HG02943 (cell line): Measurements from ENCODE around the gene C6orf136.
"Not testable (repeated sequence)": the region's sequence is repeated elsewhere in the genome, so short reads cannot be mapped to it uniquely, and the experiment has no call there.

Experiments used
- ATAC-seq: cut with Tn5 transposase; IDR thresholded peaks from one replicate; pipeline ENCODE4 v1.9.1; 2021; ENCODE audit warnings: mild to moderate bottlenecking, low read depth, moderate library complexity; ENCODE audit not compliant: unreplicated experiment

The C6orf136 gene

DNA sequence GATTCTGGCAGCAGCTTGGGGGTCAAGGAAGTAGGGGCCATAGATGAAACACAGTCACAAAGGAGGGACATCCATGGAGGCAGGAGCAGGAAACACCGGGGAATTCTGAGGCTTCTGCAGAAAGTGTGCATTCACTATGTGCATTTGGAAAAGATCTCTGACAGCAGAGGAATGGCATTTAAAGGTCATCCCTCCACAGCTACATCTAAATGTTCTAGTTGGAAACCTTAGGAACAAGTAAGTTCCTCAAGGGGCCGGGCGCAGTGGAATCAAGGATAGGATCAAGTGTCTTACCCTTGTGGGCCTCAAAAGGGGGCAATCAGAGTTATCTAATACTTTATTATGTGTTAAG lies 8.8 kb downstream of the C6orf136 start:
- no peak for ATAC-seq

DNA sequence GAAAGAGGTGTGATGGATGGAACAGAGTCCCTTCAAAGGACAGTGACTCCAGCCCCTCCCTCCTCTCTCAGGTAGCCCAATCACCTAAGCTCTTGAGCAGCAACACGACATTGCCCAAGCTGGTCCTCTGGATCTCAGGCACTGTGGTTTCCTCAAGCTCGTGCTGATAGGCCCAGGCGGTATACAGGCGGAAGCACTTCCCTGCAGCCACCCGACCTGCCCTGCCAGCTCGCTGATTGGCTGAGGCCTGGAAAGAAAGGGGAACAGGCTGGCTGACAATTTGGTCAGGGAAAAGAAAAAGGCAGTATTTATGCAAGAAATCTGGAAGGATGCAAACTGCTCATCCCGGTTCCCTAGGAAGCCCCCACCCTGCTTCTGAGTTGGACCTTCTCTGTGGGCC lies 9.6 kb downstream of the C6orf136 start:
- ATAC-seq: no peak

DNA sequence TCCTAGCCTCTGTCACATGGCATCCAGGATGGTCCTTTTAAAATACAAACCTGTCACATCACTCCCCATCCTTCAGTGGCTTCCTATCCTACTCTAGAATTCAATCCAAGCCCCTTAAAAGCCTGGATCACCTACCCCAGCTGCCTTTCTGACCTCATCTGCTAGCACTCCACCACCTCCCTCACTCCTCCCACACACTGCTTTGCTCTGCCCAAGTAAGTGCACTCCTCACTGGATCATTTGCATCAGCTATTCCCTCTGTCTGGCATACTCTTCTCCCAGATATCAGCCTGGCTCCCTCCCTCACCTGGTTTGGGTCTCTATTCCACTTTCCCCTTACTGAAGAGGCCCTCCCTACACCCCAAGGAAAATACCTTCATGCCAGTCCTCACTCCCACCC lies 10.5 kb downstream of the C6orf136 start:
- no peak for ATAC-seq

DNA sequence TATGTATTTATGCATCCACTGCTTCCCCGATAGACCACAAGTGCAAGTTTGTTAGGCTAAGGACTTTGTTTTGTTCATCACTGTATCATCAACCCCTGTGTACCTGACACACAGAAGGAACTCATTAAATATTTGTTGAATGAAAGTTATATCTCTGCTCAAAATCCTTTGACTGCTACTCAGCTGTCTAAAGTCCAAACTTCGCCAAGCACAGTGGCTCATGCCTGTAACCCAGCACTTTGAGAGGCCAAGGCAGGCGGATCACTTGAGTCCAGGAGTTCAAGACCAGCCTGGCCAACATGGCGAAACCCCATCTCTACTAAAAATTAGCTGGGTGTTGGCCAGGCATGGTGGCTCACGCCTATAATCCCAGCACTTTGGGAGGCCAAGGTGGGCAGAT lies 11.0 kb downstream of the C6orf136 start:
- not testable (repeated sequence) for ATAC-seq

DNA sequence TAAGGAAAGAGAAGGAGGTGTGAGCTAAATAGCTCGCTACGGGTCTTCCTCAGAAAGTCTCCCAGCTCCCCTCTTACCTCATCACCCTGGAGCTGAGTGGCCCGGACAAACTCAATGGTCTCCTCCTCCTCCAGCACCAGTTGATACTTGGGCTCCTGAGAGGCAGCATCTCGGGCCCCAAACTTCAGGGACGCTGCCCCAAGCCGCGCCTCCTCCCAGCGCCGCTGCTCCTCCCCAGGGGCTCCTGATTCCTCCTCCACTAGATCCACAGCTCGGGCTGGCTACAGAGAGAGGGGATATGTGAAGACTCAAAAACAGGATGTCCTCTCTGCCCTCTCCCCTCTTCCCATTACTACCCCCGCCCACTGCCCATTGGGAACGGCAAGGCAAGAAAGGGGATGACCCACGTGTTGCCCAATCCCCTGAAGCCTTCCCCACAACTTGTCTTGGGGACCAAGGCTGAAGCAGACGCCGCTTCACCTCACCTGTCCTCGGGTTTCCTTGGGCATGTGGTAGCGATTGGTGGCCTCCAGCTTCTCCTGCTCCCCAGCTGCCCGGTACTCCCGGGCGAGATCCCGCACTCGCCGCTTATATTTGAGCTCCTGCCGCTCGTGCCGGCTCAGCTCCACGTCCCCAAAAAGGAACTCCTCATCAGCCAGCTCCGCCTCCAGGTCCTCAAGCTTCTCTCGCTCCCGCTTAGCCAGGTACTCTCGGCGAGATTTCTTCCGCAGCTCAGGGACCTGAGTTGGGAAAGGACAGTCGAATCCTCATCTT lies 18.2 kb downstream of the C6orf136 start:
- ATAC-seq: no peak

DNA sequence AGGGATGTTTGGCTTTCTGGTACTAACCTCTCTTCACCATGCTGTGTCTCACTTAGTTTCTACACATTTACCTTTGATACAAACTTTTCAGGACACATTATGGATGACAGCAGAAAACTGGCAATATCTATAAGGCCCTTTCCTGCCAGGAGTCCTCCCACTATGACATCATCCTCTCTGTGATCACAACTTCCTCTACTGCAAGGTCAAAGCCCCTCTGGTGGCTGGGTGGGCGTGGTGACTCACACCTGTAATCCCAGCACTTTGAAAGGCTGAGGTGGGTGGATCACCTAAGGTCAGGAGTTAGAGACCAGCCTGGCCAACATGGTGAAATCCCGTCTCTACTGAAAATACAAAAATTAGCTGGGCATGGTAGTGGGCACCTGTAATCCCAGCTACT lies 19.4 kb downstream of the C6orf136 start:
- not testable (repeated sequence) for ATAC-seq

DNA sequence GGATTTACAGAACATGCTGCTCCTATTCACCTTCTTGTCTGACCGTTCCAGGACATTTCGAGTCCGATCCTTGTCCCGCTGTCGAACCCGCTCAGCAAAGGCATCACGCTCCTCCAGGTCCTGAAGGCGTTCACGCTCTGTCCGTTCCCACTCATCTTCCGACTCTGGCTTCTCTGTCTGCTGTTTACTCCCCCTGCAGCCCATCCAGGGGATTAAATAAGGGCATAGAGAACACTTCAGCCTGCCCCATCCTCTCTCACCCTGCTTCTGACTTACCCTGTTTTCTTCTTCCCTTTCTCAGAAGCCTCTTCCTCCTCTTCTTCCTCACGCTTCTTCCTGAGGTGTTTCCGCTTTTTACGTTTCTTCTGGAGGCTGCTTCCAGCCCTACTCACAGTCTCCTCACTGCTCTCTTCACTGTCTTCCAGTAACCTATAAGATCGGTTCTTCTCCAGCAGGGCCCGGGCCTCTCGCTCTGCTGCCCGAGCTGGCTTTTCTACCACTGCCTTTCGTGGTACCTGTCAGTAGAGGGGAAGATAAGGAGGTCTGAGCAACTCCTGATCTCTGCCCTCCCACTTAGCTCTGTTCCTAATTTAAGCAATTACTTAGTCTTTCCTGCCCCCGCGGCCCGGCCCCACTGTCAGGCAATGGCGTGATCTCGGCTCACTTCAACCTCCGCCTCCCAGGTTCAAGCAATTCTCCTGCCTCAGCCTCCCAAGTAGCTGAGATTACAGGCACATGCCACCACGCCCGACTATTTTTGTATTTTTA lies 24.0 kb downstream of the C6orf136 start:
- ATAC-seq: no peak

DNA sequence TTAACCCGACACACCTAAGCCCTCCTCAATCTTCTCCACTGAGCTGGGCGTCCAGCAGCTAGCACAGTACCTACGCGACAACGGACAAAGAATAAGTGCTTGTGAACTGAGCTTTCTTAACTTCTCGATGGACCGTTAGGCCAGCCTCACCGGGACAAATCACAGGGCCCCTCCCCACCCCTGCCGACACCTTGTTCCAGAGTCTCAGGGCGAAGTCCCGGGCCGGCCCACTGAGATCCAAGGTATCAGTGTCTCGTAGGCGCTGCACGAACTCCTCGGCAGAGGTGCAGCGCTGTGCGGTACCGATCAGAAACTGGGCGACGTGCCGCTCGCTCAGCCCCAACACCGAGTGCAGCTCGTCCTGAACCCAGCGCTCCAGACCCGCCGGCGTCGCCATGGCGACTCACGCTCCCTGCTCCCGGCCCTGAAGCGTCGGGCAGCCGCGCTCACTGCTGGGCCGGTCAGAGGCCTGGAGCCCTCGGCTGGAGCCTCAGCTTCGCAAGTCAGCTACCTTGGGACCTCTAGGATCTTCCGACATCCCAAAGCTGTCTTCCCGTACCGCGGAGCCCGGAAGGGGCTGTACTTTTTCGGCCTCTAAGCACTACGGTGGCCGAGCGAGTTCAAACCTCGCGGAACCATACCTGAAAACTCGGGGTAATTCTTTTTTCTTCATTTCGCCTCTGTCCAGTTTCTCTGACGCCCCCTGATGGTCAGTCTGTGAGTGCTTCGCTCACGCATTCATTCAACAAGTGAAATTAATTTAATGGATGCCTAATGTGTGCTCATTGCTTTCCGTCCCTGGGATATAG lies 25.7 kb downstream of the C6orf136 start, which contains the start of gene DHX16:
TSS of gene DHX16 (minus strand) at position 562 of the 809 bp plus-strand sequence. CDS start at position 397, 165 bp downstream.
- ATAC-seq: peak; percentile 62

DNA sequence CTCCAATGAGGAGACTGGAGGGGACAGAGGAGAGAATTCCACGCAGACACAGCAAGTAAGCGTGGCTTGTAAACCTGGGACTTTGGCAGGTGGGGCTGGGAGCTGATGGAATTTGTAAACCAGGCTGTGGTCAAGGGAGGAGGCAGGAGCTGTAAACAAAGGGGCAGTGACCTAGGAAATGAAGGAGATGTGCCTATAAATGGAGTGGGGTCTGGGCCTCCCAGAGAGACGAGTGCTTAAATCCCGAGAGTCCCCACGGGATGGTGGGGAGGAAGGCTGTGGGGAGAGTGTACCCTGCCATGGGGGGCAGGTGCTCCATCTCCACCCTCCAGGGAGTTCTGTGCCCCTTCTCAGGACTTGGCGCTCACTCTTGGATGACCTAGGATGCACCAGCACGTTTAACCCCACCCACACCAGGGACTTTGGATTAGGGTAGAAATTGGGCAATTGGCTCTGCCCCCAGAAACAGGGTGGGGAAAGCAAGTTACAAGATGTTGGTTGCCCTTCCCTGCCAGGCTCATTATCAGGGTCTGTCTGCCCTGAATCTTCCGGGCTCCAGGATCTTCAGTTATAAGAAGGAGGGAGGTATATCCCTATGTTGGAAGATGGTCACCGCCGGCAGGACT lies 29.8 kb downstream of the C6orf136 start:
- ATAC-seq: no peak

DNA sequence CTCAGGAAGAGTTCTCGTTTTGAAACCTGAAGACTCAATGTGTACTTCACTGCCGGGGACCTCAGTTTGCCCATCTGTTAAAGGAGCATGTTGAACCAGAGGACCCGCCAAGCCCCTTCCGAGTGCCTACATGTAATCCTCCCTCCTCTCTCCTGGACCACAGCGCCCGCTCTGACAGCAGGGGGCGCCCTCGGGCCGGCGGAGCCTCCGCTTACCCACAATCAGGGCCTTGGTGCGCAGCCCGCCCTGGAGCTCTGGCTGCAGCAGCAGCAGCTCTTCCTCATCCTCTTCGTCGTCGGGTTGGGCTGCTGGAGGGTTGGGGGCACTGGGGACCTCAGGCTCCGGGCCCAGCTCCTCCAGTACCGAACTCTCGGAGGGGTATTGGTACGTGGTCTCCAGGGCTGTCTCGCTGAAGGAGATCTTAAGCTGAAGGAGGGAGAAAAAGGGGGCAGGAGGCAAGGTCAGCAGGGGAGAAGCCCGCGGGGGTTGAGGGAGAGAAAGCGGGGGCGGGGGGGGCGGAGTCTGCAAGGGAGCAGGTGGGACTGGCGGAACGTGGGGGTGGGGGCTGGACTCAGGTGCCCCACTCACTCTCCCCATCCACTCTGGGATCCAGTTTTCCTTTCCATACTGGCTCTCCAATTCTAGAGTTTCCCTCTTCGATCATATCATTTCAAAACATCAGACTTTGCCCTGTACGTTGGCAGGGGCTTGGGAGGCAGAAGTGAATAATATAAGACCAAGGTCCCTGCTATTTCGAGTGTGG lies 32.2 kb downstream of the C6orf136 start:
- ATAC-seq: no peak

DNA sequence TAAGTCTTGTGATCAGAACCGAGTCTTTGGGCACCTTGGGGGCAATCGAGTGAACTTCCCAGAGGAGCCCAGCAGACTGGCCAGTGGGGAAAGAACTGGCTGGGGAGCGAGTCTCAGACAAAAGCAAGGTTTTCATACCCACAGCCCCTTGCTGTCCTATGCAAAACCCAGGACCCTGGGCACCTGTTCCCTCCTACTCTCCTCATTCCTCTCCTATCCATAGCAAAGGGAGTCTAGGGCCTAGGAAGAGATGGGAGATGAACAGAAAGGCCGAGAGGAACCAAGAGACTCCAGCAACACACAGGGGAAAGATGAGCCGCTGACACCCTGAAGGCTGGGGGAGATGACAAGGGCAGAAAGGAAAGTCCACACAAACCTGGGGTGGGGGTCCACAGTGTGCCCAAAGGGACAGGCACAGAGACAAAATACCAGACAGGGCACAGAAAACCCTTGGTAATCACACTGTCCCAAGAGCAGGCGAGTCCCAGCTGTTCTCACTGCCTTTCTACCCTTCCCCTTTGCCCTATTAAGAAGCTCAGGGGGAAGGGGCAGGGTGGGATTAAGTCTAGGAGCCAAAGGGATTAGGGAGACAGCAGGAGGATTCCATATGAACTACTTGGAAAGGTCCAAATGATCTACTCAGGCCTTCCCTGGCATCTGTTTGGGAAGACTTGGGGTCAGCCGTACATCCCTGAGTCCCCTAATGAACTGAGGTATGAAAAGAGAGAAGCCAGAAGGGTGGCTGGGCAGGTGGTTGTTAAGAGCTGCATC lies 33.0 kb downstream of the C6orf136 start:
- no peak for ATAC-seq

DNA sequence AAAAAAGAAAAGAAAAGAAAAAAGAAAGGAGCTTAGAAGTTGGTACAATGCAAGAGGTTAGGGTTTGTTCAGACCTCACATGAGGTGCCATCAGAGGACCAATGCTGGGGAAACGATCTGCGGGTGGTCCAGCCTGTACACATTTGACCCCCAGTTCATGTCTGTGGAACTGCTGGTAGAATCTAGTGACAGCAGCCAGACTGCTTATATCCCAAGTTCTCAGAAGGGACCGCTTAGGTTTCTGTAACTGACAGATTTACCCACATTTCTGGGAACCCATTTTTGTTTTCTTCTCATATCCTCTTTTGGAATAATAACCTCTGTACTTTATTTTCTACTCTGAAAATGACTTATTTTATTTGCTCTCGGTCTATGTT lies 34.8 kb downstream of the C6orf136 start:
- ATAC-seq: no peak

DNA sequence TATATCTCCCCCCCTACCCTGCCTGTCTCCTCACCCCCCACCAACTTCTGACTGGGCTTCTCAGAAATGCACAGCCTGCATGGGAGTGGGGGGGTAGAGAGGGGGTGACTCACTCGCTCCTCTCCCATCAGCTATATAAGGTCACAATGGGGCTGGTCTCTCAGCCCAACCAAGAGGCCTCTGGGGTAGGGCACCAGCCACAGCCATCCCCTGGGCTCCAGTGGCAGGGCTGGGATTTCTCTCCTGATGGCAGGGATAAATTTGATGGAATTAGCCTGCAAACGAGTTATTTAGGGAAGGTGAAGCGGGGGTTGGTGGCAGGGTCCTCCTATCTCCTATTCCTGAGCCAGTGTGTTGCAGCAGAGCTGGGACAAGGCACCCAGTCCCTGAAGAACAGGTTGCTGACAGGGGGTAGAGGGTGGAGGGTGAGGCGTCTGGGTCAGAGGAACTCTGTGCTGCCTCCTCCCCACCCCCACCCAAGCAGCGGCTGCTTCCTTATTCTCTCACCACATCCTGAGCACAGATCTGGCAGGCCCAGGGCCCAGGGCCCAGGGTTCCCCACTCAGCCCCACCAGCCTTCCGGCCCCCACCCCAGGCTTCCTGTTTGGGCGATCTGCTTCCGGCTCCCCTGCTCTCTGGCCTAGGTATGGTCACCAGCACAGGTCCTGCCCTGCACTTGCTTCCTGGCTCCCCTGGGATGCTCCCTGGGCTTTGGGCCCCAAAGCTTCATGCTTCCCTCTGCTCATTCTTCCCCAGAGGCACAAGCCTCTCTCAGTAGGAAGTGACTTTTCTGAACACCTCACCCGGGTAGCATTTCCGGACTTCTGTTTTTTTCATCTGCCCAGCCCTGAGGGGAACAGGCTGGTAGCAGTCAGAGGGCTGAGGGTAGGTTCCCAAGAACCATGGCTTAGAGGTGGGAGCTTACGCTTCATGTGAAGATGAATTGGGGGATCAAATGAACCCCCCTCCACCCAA lies 35.5 kb downstream of the C6orf136 start:
- ATAC-seq: peak; percentile 47

DNA sequence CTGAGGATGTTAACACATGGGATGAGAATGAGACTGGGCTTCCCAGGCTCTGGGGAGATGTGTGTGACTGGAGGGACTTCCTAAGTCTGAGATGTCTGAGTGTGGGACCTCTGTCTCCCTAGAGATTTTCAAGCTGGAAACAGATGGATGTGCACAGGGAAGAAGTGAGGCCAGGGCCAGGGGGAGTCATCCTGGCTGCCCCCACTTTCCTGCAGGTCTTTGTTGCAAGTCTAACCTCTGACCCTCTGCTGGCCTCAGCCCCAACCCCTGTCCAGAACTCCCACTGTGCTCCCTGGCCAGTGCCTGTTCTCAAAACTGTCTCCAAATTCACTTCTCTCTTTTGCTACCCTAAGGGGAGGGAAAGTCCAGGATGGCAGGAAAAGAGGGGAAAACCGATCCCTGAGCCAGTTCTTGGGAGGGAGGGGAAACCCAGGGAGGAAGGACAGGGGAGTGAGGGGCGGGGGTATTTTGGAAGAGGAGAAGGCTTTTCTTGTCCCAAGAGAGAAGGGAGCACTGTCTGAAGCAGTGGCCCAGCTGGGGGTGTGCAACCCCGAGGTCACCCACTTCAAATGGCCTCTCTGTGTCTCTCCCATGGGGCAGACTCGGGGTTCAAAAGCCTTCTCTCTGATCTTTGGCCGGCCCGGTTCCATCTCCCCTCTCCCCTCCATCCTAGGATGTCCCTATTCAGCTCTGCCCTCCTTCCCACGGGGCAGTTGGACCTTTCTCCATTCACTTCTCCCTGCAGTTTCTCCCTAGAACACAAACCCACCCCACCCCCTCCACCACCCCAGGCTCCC lies 36.4 kb downstream of the C6orf136 start:
- no peak for ATAC-seq

DNA sequence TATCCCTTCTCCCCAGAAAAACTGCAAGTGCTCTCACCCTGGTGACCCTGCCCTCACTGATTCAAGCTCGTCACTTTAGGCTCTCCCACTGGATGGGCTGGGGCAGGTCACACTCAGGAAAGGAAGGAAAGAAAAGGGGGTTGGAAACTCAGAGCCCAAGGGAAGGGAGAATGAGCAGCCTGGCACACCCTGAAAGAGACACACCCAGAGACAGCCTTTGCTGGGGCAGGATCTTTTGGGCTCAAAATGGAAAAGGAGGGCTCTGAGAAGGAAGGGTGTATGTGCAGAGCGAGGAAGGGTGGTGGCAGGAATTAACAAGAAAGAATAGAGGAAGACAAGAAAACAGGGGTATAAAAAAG lies 37.0 kb downstream of the C6orf136 start:
- no peak for ATAC-seq

DNA sequence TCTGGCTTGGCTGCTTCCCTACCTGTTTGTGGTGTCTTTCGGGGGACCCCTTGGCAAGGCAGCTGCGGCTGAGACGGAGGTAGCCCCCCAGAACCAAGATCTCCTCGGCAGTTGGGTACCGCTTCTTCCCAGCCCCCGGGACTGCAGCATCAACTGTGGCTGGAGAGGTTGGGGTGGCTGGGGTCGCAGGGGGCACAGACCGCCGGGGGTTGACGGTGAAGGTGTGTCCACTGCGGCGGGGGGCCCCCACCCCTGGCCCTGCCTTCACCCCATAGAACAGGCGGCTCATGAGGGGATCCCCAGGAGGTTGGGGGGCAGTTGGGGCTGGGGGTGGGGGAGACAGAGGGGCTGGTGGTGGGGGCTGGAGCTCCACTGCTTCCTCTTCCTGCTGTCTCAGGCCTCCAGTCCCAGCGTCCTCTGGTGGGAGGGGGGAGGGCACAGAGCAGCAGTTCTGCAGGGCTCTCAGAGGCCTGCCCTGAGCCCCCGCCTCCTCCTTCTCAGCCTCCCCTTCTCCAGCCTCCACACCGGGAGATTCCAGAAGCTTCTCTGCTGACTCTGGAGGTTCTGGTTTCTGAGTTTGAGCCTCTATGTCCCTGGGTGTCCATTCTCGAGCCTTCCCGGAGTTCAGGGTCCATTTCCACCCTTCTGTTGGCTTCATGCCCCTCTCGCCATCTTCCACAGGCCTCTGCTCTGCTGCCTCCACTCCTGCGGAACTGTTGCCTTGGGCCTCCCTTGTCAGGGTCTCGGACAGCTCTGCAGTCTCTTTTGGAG lies 37.6 kb downstream of the C6orf136 start:
- ATAC-seq: no peak
